ENCODE data around the gene UVRAG.
A peak's percentile ranks its signal among the peaks of the same experiment; 100 is the strongest.

Gene UVRAG

DNA sequence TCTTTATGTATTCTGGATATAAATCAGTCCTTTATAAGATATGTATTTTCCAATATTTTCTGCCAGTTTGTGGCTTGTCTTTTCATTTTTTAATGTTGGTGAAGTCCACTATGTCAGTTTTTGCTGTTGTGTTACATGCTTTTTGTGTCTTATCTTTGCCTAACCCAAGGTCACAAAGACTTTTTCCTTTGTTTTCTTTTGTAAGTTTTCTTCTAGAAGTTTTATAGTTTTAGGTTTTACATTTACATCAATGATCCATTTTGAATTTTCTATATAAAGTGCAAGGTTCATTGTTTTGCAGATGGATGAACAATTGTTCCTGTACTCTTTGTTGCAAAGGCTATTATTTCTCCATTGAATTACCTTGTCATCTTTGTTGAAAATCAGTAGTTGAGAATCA is 69.3 kb downstream of the UVRAG start:
- no peak for DNase-seq

DNA sequence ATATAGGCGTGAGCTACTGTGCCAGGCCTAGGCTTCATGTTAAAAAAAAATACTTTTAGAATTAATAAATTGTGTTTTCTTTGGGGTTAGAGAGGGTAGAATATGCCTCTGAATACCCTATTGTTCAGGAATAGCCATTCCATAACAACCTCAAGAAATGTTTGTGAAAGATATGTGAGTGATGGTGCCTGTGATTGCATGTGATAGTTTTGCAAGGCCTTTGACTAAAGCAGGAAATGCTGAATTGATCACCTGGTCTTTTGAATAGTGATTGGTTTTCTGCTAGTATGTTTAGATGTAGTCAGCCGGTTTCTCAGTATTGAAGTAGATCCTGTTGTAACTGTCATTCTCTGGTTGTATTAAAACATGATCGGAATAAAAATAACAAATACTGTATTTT is 73.4 kb downstream of the UVRAG start:
- no peak for DNase-seq

DNA sequence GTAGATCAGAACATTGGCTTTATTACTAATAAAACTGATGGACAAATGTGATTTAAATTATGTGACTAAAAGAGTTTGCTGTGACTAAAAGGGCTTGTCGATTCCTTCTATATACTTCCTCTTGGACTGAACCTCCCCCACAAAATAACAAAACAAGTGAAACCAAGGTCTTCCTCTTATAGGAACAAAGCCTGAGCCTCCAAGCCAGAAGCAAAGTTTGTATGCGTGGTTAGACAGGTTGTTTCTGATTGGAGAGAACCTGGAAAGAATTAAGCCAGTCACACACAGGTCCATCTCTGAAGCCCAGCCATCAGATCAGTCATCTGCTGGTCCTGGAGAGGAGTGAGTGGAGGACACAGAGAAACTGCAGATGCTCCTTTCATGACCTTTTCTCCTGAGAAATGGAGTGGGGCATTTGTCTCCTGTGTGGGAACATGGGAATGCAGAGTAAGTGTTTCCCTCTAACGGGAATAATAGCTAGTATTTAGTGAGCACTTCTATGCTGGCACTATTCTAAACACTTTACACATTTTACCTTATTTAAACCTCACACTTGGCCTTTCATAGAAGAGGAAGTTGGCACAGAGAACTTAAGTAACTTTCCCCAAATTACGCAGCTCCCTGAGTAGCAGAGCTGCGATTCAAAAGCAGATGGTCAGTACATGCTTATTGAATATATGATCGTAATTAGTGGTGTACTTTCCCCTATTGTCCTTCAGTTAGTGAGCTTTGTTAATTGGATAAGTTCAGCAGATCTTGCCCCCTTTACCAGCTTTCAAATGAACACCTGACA is 77.1 kb downstream of the UVRAG start:
- no peak for DNase-seq

DNA sequence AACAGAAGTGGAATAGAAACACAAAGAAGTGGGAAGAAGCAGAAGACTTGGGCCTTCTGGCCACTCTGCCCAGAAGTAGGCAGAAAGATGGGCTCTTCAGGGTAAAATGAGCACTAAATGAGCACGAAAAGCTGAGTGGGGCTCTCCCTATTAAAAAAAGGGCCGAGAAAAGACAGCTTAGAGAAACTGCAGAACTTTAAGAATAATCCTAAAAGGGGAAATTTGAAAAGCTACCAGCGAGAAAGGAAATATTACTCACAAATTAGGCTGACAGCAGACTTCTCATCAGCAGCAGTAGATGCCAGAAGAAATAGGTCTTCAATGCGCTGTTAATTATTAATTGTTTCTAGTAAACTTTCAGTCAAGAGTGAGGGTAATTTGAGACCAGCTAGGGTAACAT is 78.2 kb downstream of the UVRAG start:
- no peak for DNase-seq

DNA sequence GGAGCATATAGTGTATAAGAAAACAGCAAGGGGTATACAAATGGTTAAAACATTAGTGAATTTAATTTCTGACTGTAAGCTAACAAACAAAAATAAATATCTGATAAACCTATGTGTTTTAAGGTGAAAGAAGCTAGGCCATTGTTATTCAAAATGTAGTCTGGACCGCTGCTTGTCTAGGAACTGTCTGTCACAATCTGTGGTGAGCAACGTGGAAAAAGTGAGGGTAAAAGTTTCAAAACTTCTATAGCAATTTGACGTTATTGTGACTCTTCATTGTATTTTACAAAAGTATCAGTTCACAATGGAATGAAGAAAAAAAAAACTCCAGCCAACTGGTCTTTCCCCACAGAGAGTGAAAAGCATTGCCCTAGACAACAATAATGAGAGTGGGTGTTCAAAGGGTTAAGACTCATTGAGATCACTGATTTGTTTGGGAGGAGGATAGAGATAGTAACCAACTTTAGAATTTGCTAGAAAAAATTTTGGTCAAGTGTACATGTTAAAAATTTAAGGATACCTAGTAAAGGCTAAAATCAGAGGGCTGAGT is 79.1 kb downstream of the UVRAG start:
- no peak for DNase-seq

DNA sequence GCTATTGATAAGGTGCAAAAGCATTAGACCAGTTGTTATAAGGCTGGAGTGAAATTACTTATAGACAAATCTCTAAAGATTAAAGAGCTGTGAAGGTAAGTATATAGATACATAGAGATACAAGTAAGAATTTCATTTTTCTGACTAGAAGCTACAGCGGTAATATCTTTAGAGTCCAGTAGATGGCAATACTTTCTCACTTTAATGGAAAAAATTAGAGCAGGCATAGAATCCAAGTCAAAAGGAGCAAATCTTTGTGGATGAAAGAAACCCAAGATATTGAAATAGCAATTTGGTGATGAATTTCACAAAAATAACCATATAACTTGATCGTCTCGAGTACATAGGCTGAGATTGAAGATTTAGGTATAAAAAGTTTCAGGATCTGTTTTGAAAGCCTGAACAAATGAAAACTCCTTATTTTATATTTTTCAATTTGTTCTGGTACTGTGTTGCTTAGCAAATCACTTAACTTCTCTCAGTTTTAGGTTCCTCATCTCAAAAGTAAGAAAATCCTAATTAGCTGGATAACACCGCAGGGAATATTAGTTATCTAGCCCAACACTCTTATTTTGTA is 81.9 kb downstream of the UVRAG start:
- DNase-seq: peak in 2 of 5 experiments; percentile 1 to 37

DNA sequence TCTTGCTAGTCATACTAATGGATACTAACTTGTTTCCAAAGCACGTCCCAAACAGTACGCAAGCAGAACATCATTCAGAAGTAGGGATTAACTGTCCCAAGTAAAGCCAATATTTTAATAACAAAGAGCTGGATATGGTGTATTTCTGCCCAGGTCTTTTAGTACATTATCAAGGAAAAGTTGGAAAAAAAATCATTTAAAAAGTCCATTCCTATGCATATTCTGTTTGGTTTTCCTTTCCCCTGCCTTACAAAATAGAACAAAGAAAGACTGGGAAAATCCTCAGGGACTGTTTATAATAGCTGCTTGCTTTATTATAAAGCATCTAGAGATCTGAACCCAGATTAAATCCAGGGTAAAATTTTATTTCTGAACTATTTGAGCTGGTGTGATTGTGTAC is 83.9 kb downstream of the UVRAG start:
- no peak for DNase-seq

DNA sequence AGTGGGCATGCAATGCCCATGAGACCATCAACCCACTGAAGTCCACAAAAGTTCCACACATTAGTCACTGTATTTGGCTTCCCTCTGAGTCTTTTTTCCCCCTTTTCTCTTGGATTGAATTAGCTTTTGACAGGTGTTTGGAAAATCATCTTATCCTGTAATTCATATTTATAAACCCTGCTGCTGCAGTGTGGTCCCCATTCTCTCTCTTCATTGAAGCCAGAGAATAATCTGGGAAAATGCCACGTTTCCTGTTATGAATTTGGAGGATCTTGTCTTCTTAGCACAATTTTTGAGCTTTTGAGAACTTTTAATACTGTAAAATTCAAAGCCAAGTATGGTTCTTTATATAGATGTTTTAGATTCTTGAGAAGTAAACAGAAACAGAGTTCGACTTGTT is 84.8 kb downstream of the UVRAG start:
- no peak for DNase-seq

DNA sequence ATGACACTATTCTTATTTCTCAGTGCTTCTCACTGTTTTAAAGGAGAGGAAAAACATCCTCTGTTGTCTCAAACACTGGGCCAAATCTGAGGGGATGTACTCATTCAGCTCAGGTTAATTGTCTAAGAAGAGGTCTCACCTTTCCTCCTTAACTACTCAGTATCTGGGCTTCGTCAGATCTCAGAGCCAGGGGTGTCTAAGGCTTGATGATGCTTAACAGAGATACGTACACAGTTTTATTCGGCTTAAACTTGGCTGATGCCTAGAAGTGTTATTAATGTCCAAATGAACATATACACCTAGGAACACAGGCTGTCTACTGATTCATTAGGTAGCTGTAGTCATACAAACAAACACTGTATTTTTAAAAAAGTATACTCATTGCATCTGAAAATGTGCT is 85.8 kb downstream of the UVRAG start:
- no peak for DNase-seq

DNA sequence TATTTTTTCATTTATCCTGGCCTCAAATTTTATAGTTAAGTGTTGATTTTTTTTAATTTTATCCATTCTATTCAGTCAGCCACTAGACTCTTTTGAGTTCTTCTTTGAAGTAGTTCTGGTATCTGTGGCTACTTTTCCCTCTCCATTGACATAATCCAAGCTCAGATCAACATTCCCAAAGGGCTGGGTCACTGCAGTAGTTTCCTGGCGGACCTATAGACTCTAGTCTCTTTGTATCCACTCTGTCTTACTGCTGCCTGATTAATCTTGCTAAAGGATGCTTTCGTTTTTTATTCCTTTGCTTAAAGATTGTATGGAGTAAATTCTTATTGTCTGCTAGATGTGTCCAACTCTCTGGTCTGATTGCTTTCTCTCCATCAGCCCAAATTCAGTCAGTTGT is 87.6 kb downstream of the UVRAG start:
- DNase-seq: no peak

DNA sequence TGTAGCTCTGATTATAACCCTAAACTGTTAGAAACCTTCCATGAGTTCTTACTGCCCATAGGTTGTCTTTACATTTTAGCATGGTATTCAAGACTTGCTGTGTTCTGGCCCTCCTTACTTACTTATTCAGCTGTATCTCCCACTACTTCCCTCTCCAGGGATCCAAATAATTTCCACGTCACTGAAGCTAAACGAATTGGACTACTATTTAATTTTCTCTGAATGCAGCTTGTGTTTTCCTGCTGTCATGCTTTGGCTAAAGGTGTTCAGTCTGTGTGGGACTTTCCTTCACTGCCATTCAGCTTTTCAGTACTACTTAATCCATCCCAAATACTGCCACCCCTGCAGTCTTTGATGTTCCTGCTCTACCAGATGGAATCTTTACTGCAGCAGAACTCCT is 88.3 kb downstream of the UVRAG start:
- DNase-seq: no peak

DNA sequence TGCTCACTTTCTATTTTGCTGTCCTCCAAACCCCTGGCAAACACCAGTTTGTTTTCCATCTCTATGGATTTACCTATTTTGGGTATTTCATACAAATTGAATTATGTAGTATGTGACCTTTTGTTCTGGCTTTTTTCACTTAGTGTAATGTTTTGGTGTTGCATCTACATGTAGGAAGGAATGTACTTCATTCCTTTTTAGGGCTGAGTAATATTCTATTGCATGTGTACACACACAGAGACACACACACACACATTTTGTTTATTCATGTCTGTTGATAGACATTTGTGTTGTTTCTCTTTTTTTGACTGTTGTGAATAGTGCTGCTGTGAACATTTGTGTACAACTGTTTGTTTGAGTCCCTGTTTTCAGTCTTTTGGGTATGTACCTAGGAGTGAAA is 90.4 kb downstream of the UVRAG start:
- DNase-seq: no peak

DNA sequence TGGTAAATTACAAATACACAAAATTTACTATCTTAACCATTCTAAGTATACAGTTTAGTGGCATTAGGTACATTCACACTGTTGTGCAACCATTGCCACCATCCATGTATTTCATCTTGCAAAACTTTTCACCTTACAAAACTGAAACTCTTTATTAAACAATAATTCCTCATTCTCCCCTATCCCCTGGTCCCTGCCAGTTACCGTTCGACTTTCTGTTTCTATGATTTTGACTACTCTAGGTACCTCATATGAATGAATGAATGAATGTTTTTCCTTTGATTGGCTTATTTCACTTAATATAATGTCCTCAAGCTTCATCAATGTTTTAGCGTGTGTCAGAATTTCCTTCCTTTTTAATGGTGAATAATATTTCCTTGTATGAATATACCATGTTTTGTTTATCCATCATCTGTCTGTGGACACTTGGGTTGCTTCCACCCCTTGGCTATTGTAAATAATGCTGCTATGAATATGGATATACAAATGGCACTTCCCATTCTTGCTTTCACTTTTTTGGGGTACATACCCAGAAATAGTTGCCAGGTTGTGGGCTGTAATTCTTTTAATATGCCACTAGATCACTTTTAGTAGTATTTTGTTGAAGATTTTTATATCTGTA is 93.0 kb downstream of the UVRAG start:
- DNase-seq: no peak

DNA sequence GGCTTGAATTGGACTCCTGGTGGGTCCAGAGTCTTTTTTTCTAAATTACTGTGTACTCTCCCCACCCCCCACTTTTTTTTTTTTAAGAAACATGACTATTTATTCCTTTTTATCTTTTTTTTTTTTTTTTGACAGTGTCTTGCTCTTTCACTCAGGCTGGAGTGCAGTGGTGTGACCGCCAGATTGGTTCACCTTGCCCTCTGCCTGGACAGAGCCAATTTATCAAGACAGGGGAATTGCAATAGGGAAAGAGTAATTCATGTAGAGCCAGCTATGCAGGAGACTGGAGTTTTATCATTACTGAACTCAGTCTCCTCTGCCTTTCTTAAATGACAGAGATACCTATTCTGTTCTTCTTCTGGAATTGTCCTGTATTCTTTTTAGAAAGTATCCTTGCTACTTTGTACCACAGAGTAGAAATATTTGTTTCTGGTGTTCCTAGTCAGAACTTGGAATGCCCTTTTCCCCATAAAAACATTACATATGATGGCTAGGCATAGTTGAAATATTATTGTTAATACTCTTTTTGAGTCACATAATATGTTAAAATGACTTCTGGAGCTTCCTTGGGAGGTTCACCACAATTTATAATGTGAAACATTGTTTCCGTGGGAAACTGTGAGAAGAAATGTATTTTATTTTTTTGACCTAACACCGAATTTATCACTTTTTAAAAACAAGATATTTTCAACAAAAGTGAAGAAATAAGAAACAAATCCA is 95.6 kb downstream of the UVRAG start:
- no peak for DNase-seq

DNA sequence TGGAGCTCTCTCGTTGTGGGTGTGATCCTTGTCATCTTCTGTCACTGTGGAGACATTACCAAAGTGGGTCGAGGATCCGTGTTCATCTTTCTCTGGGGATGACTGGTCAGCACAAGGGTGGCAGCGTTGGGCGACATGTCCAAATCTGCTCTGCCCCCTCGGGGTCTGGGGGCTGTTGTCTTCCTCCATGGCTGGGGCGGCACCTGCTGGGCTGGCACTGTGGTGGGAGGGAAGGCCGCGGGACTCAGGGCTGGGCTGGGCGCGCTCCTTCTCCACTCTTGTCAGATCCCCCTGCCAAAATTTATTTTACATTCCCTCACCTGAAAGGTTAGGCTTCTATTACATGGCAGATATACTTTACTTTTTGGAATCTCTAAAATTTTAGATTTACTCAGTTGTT is 96.4 kb downstream of the UVRAG start:
- no peak for DNase-seq

DNA sequence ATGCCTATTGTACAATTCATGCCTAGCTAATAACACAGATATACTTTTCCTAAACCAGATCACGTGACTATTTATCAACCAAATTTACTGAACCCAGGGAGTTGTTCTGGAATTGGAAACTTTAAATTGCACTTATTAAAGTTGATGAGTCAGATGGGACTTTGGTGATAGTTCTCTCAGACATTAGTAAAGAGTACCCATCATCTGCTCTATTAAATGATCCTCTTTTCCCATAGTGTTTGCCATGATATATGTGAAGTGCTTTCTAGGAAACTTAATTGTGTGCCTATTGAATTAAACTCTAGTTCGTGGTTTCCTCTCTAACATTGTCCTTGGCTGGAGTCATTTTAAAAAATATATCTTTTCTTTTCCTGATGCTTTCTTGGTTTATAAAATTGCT is 99.0 kb downstream of the UVRAG start:
- no peak for DNase-seq

DNA sequence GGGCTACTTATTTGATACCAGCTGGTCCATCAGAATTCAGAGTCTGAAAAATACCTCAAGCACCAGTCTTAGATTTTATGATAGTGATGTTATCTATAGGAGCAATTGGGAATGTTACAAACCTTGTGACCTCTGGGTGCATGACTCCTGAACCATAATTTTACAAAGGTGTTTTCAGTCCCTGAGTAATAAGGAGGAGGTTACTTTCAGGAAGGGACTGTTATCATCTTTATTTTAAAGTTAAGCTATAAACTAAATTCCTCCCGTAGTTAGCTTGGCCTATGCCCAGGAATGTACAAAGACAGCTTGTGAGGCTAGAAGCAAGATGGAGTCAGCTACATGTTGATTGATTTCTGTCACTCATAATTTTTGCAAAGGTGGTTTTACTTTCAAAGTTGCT is 101.9 kb downstream of the UVRAG start:
- DNase-seq: no peak

DNA sequence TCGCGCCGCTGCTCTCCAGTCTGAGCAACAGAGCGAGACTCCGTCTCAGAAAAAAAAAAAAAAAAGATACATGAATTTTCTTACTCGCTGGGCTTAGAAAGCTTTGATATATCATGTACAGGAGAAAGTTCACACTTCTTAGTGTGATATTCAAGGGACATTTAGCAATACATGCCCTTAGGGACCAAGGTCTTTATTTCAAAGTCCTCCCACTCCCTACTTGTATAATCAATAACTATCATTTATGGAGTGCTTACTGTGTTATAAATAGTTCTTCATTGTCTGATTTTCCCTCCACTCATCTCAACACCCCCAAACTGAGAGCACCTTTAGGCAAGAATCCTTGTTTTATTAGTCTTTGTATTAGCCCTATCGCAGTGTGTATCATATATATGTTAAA is 103.3 kb downstream of the UVRAG start:
- no peak for DNase-seq

DNA sequence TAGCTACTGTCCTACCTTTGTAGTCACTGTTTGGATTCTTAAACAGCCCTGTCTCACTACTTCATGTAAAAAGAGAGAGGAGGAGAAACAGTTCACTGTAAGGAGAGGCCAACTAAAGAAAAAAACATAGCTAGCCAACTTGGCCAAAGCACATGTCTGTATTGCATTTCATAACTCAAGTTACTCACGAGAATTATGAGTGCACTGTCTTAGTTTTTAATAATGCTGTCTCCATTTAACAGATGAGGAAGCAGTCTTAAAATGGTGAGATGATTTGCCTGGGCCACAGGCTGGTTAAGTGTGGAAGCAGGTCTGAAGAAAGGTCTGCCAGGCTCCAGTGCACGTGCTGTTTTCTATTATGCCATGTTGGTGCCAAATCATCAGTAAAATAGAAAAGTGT is 104.5 kb downstream of the UVRAG start:
- DNase-seq: no peak

DNA sequence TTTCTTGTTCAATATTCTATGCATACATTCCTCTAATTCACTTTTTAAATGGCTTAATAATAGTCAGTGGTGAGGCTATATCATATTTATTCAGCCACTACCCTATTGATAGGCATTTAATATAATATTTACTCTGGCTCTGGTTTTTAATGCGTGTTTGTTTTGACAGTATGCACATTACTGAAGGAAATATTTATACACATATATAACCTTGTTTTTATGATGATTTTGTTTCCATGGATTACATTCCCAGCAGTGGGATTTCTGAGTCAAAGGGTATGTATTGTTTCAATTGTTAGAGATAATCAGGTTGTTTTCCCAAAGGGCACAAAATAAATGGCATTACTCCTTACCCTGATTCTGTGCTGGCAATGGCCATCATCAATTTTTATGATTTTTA is 105.8 kb downstream of the UVRAG start:
- DNase-seq: no peak

DNA sequence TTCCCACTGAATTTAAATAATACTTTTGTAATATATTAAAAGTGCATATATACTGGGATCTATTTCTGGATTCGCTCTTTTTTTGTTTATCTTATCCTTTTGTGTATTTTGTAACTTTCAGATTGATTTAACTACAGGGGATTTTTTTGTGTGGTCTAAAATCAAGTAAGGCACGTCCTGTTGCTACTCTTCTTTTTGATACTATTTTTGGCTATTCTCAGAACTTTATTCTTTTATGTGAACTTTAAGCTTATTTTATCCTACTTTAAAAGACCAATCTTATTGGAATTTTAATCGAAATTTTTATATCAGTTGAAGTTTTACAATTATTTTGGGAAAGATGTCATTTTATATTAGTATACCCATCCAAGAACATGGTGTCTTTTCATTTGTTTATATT is 106.8 kb downstream of the UVRAG start:
- no peak for DNase-seq

DNA sequence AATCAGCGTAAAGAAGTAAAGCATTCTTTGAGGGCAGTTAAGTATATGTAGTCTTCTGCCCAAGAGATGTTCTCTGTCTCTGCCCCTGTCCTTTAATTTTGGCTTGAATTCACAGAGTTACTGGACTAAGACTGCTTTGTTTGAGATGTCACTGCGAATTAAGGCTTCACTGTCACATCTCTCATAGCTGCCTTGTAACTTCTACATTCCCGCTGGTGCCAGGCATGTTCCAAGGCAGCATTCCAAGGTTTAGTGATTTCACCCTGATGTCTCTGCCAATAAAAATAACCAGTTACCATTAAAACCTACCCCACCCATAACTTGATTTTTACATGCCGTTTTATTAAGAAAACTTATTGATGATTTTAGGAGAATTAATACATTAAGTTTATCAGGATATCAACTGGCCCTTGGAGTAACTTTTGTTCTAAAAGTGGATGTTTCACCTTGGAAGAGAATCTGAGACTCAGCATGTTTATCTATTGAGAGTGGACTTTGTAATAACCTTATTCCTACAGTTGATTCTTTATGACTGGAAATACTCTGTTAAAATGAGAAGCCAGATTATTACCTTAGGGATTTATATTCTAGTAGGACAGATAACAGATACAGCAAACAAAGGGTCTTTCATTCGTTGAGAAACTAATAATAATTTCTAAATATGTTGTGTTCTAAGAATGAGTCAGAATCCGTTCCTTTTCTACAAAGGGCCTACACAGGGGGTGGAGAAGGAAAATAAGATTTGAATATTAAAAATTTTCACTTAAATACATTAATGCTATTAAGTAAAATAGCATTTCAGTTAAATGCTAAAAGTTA is 110.2 kb downstream of the UVRAG start:
- DNase-seq: no peak

DNA sequence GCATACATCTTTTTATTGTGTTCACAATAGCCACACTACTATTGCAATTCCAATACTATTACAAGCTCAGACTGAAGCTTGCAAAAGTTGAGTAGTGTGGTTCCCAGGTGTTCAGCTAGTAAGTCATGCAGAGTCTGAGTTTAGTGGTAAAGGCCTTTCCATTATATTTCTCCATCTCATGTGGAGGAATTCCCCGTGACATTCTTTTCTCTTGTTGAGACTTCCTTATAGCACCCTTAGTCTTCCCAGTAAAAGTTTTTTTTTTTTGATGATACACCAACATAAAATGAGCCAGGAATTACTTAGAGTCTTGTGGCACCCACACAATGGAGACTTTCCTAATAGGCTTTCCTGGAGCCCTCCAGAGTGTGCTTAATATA is 110.8 kb downstream of the UVRAG start:
- DNase-seq: no peak
